HG02885 (cell line): ENCODE measurements around the gene EXD3.
A peak's percentile ranks its signal among the peaks of the same experiment; 100 is the strongest.
"Not testable (repeated sequence)": the region's sequence is repeated elsewhere in the genome, so short reads cannot be mapped to it uniquely, and the experiment has no call there.

ENCODE experiments used
- ATAC-seq: cut with Tn5 transposase; IDR thresholded peaks from one replicate; pipeline ENCODE4 v1.9.1; 2021; ENCODE audit warnings: mild to moderate bottlenecking; ENCODE audit not compliant: unreplicated experiment, poor library complexity

EXD3 gene

GRCh38 chr9:137422604-137423513 lies at the start of gene EXD3, which contains the start of gene NOXA1:
Gene EXD3, minus strand, starts transcription at chr9:137423162. Its CDS starts 27,805 bp downstream, at chr9:137395357.
Gene NOXA1, plus strand, starts transcription at chr9:137423393. Its CDS starts 137 bp downstream, at chr9:137423530.
- ATAC-seq, result peak; percentile 87

- ATAC-seq, result no peak
These were observed 47.8 kb upstream of the EXD3 start for GRCh38 chr9:137470785-137471184.

GRCh38 chr9:137467896-137468295 lies 44.9 kb upstream of the EXD3 start:
- no peak for ATAC-seq

GRCh38 chr9:137467161-137467581 lies 44.2 kb upstream of the EXD3 start:
- ATAC-seq, result no peak

GRCh38 chr9:137466389-137467085 lies 43.6 kb upstream of the EXD3 start:
- ATAC-seq, result not testable (repeated sequence)

- ATAC-seq, result no peak
These were observed 42.9 kb upstream of the EXD3 start for GRCh38 chr9:137465720-137466388.

- no peak for ATAC-seq
These were observed 42.2 kb upstream of the EXD3 start for GRCh38 chr9:137465000-137465719.

- no peak for ATAC-seq
These were observed 41.5 kb upstream of the EXD3 start for GRCh38 chr9:137464291-137464999.

GRCh38 chr9:137463931-137464290 lies 40.9 kb upstream of the EXD3 start:
- no peak for ATAC-seq

- ATAC-seq, result no peak
These were observed 40.3 kb upstream of the EXD3 start for GRCh38 chr9:137462986-137463930.

GRCh38 chr9:137462396-137462985 lies 39.5 kb upstream of the EXD3 start:
- ATAC-seq, result no peak

- ATAC-seq, result no peak
These were observed 38.9 kb upstream of the EXD3 start for GRCh38 chr9:137461663-137462395.

GRCh38 chr9:137461316-137461662 lies 38.3 kb upstream of the EXD3 start:
- no peak for ATAC-seq

- no peak for ATAC-seq
These were observed 37.7 kb upstream of the EXD3 start for GRCh38 chr9:137460363-137461315.

- no peak for ATAC-seq
These were observed 36.8 kb upstream of the EXD3 start for GRCh38 chr9:137459601-137460362.

GRCh38 chr9:137459152-137459600 lies 36.2 kb upstream of the EXD3 start, which contains the start of gene NSMF:
Gene NSMF, minus strand, starts transcription at chr9:137459334. Its CDS starts 232 bp downstream, at chr9:137459102.
- peak; percentile 85 for ATAC-seq
